Choroid plexus epithelial cell (primary cell): Measurements from ENCODE around the gene TEKTIP1.

Experiments
- DNase-seq: peaks from one replicate; pipeline ENCODE4 v3.0.0-alpha.2; 2010; ENCODE audit warnings: low read depth
- H3K4me3 ChIP-seq: 2 replicates; pipeline ENCODE4 v1.5.1; 2011; ENCODE audit warnings: low read depth, mild to moderate bottlenecking, control low read depth, low read length, moderate library complexity
- TF ChIP-seq, protein P1 (sequence below): conservative IDR thresholded peaks from 2 replicates; pipeline ENCODE4 v1.5.1; 2011; ENCODE audit warnings: low read depth, mild to moderate bottlenecking, control low read depth, inconsistent platforms, low read length, moderate library complexity

The TEKTIP1 gene

DNA sequence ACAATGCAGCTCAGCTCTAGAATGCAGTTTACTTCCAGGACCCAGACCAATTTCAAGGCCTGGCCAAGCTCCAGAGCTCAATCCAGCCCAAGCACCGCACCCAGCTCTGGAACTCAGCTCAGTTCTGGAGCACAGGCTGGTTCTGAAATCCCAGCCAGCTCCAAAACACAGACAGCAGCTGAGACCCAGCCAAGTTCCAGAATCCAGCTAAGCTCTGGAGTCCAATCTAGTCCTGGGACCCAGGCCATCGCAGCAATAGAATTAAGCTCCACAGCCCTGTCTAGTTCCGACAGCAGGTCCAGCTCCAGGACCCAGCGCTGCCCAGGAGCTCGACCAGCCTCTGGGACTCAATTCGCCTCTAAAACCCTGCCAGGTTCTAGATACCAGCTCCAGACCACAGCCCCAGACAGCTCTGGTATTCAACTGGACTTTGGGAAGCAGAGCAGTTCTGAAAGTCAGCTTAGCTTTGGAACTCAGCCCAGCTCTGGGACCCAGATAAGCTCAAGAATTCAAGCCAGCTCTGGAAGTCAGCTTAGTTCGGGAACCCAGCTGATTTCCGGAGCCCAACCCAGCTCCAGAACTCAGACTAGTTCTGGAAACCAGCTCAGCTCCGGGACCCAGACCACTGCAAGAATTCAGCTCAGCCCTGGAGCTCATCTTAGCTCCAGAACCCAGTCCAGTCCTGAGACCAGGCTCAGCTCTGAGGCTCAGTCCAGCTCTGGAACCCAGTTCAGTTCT lies 53.1 kb downstream of the TEKTIP1 start:
- TF ChIP-seq, protein P1, sequence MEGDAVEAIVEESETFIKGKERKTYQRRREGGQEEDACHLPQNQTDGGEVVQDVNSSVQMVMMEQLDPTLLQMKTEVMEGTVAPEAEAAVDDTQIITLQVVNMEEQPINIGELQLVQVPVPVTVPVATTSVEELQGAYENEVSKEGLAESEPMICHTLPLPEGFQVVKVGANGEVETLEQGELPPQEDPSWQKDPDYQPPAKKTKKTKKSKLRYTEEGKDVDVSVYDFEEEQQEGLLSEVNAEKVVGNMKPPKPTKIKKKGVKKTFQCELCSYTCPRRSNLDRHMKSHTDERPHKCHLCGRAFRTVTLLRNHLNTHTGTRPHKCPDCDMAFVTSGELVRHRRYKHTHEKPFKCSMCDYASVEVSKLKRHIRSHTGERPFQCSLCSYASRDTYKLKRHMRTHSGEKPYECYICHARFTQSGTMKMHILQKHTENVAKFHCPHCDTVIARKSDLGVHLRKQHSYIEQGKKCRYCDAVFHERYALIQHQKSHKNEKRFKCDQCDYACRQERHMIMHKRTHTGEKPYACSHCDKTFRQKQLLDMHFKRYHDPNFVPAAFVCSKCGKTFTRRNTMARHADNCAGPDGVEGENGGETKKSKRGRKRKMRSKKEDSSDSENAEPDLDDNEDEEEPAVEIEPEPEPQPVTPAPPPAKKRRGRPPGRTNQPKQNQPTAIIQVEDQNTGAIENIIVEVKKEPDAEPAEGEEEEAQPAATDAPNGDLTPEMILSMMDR = no peak
- DNase-seq = no peak
- no peak overlapping the region for H3K4me3 ChIP-seq

DNA sequence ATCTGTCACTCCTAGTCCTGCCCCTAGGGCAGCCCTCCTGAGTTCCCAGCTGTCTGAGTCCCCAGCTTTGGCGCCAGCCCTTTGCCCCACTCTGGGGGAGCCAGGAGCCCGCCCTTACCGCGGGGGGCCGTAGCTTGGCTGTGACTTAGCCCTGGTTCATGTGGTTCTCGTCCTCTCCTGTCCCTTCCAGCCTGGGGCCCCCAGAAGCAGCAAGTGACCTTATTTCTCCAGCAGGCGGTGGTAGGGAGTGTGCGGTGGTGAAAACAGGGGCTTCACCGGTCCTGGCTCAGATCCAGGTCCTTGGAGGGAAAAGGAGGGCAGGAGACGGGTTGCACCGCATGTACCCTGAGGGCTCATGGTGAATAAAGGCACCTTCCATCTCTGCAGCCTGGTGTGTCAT lies 54.2 kb downstream of the TEKTIP1 start:
- DNase-seq = no peak
- TF ChIP-seq, protein P1 = peak; percentile 40
- H3K4me3 ChIP-seq = no peak overlapping the region
